B cell (primary cell): ENCODE data around the gene CDC25C. TPM values are rescaled to one million over a fixed set of nuclear protein-coding genes. Genes with fewer than 3 reads are reported as not detected.

Source experiments
- ATAC-seq: fragments of 200-7000 bp; cut with Tn5 transposase; one replicate; pipeline ENCODE4 v1.10.0; 2021; ENCODE audit warnings: low read depth, mild to moderate bottlenecking, moderate number of reproducible peaks, moderate library complexity
- CTCF ChIA-PET: fragments of 350-600 bp; sonication (Branson Sonifier 250); formaldehyde crosslinking; loops from one replicate; lab custom pipeline; 2021; ENCODE audit warnings: antibody characterized with exemption, inconsistent platforms; lab: Charles Lee
- POLR2A ChIA-PET: fragments of 350-600 bp; sonication (Branson Sonifier 250); formaldehyde crosslinking; loops from one replicate; lab custom pipeline; 2021; ENCODE audit warnings: antibody characterized with exemption; lab: Charles Lee
- DNase-seq: peaks from one replicate; pipeline ENCODE4 v3.0.0; 2013
- H2AFZ ChIP-seq: 2 replicates; pipeline ENCODE4 v1.6.1; 2012; ENCODE audit warnings: mild to moderate bottlenecking, low read depth, low read length; ENCODE audit not compliant: insufficient read depth, poor library complexity, severe bottlenecking
- H3K27ac ChIP-seq, 2 donors: 1 replicate in 1 of 2; 2 replicates in 1 of 2; pipeline ENCODE4 v1.5.1; 2012 to 2013; ENCODE audit warnings: low read length in 2 of 2, mild to moderate bottlenecking in 2 of 2, moderate library complexity in 1 of 2
- H3K27me3 ChIP-seq, 4 experiments: fragments of 200-600 bp in 1 of 4; sonication (generic) in 1 of 4; replicated peaks in 1 of 4; 1 replicate in 2 of 4; 2 replicates in 2 of 4; pipeline versions ENCODE4 v1.6.1 to v1.7.0; 2013 to 2016; ENCODE audit warnings: low read length in 3 of 4, mild to moderate bottlenecking in 2 of 4, mixed read lengths in 1 of 4, moderate library complexity in 1 of 4; ENCODE audit not compliant: insufficient read depth in 4 of 4, control insufficient read depth in 3 of 4; ENCODE audit errors: control extremely low read depth in 1 of 4
- H3K36me3 ChIP-seq, 2 experiments: replicated peaks in 1 of 2; 1 replicate in 1 of 2; 2 replicates in 1 of 2; pipeline versions ENCODE4 v1.6.1 to v1.7.1; 2013; ENCODE audit warnings: low read length in 1 of 2; ENCODE audit not compliant: insufficient read depth in 2 of 2, control insufficient read depth in 1 of 2; ENCODE audit errors: control extremely low read depth in 1 of 2, extremely low read depth in 1 of 2
- H3K4me1 ChIP-seq, 2 donors: fragments of 200-600 bp in 1 of 2; sonication (generic) in 1 of 2; 1 replicate in 1 of 2; 2 replicates in 1 of 2; pipeline versions ENCODE4 v1.5.1 to v1.6.1; 2013 to 2017; ENCODE audit warnings: low read length in 2 of 2; ENCODE audit not compliant: control insufficient read depth in 2 of 2, insufficient read depth in 2 of 2
- H3K4me2 ChIP-seq: replicated peaks from 2 replicates; pipeline ENCODE3; 2012; ENCODE audit warnings: mild to moderate bottlenecking, low read depth, low read length; ENCODE audit not compliant: poor library complexity, severe bottlenecking
- H3K4me3 ChIP-seq, 5 experiments: fragments of 200-600 bp in 1 of 5; sonication (generic) in 1 of 5; 1 replicate in 3 of 5; 2 replicates in 2 of 5; pipeline versions ENCODE4 v1.5.1 to v1.7.0; 2011 to 2016; ENCODE audit warnings: low read length in 4 of 5, mild to moderate bottlenecking in 4 of 5, low read depth in 2 of 5, control low read depth in 1 of 5, moderate library complexity in 1 of 5; ENCODE audit not compliant: insufficient read depth in 1 of 5; ENCODE audit errors: control extremely low read depth in 1 of 5, extremely low read depth in 1 of 5
- H3K79me2 ChIP-seq: fragments of 200-600 bp; sonication (generic); one replicate; pipeline ENCODE4 v1.6.0; 2016; ENCODE audit warnings: low read length; ENCODE audit not compliant: control insufficient read depth, insufficient read depth
- H3K9ac ChIP-seq: fragments of 200-600 bp; sonication (generic); 2 replicates; pipeline ENCODE4 v1.6.1; 2017; ENCODE audit warnings: mild to moderate bottlenecking, low read length, moderate library complexity
- H3K9me3 ChIP-seq, 3 donors: one replicate each; pipeline versions ENCODE4 v1.6.1 to v1.7.1; 2013; ENCODE audit warnings: low read length in 2 of 3; ENCODE audit not compliant: control insufficient read depth in 2 of 3, insufficient read depth in 1 of 3; ENCODE audit errors: control extremely low read depth in 1 of 3
- H4K20me1 ChIP-seq: 2 replicates; pipeline ENCODE4 v1.6.0; 2012; ENCODE audit warnings: mild to moderate bottlenecking, low read length; ENCODE audit not compliant: insufficient read depth, control insufficient read depth, poor library complexity, severe bottlenecking
- H3K27ac Mint-ChIP-seq: one replicate; pipeline ENCODE4 v1.8.0; 2021; ENCODE audit warnings: mixed read lengths
- H3K27me3 Mint-ChIP-seq: one replicate; pipeline ENCODE4 v1.8.0; 2021; ENCODE audit warnings: mixed read lengths
- H3K4me1 Mint-ChIP-seq: one replicate; pipeline ENCODE4 v1.8.0; 2021; ENCODE audit warnings: mixed read lengths
- H3K4me3 Mint-ChIP-seq: one replicate; pipeline ENCODE4 v1.8.0; 2021; ENCODE audit warnings: mixed read lengths
- H3K9me3 Mint-ChIP-seq: one replicate; pipeline ENCODE4 v1.8.0; 2022; ENCODE audit warnings: mixed read lengths; ENCODE audit not compliant: insufficient read depth
- CTCF ChIP-seq: fragments of 200-600 bp; IDR thresholded peaks from one replicate; pipeline ENCODE4 v1.8.0; 2022; ENCODE audit warnings: antibody characterized with exemption, mild to moderate bottlenecking
- EZH2 ChIP-seq: IDR thresholded peaks from 2 replicates; pipeline ENCODE4 v1.6.1; 2012; ENCODE audit warnings: borderline replicate concordance, low read depth, mild to moderate bottlenecking, moderate library complexity, low read length; ENCODE audit not compliant: insufficient read depth, poor library complexity, severe bottlenecking
- WGBS: methylation state at CpG from one replicate; pipeline ENCODE4 v1.1.5; 2013; ENCODE audit warnings: missing lambda C conversion rate; ENCODE audit not compliant: insufficient coverage; 5-methylcytosine and 5-hydroxymethylcytosine counted together
- intact Hi-C: fragments of 100-400 bp; cut with micrococcal nuclease; formaldehyde crosslinking; loops from one replicate; pipeline ENCODE4 v1.10.0; 2022
- polyA plus RNA-seq: library from polyadenylated mRNA; depleted of rRNA; stranded (reverse); fragments of >200 nt; gene quantifications from 2 replicates; pipeline ENCODE4 v1.2.3, GENCODE V29; 2012
- total RNA-seq, 2 donors: library from RNA; stranded (reverse); fragments of 120-200 nt in 1 of 2; gene quantifications; 1 replicate in 1 of 2; 2 replicates in 1 of 2; pipeline versions ENCODE4 v1.2.3 to v1.2.4, GENCODE V29; 2013 to 2022

The CDC25C gene
- total and polyA plus RNA-seq, 2 donors (not counting 1 experiment from before 2014, with no cell fraction given) = 0.03 TPM; not detected in 1

GRCh38 chr5:138372653-138373052 lies 41.0 kb upstream of the CDC25C start:
- peaks cover 27% of the 10 kb centered on the region for H3K4me1 Mint-ChIP-seq
- CTCF ChIA-PET = interaction anchor here (5.8 kb wide), 1 partner anchor 19 kb away, joined by 39 read pairs; the partner anchor contains the start of gene KDM3B
- no peak overlapping the region for H3K27ac Mint-ChIP-seq
- POLR2A ChIA-PET = no interaction called here
- ATAC-seq (no peak), DNase-seq (no peak)
- Histone ChIP-seq H3K9me3 (no peaks in the 10 kb centered on the region), H3K27ac (no peak overlapping the region), H3K4me2 (no peak overlapping the region), H3K36me3 (peaks cover 1 to 38% of the 10 kb centered on the region in 2 experiments), H3K4me1 (peaks cover 13 to 17% of the 10 kb centered on the region in 2 donors), H2AFZ (no peak overlapping the region), H3K4me3 (no peak overlapping the region), H4K20me1 (peaks cover 55% of the 10 kb centered on the region), H3K27me3 (no peaks in the 10 kb centered on the region), H3K79me2 (peaks cover 77% of the 10 kb centered on the region), H3K9ac (no peak overlapping the region)
- intact Hi-C loops = no loop called here
- WGBS = 40% methylated on average over 1 of the region's 5 CpGs
- no peaks in the 10 kb centered on the region for H3K9me3 Mint-ChIP-seq
- TF ChIP-seq EZH2 (no peak), CTCF (no peak)
- H3K27me3 Mint-ChIP-seq = no peaks in the 10 kb centered on the region
- no peak overlapping the region for H3K4me3 Mint-ChIP-seq

GRCh38 chr5:138372225-138372624 lies 40.6 kb upstream of the CDC25C start:
- no peak for DNase-seq
- Mint-ChIP-seq H3K27me3 (no peaks in the 10 kb centered on the region), H3K27ac (no peak overlapping the region), H3K4me1 (peaks cover 27% of the 10 kb centered on the region), H3K9me3 (no peaks in the 10 kb centered on the region), H3K4me3 (no peak overlapping the region)
- ATAC-seq = no peak
- TF ChIP-seq EZH2 = no peak
- TF ChIP-seq CTCF = no peak
- peaks cover 60% of the 10 kb centered on the region for H4K20me1 ChIP-seq
- peaks cover 77% of the 10 kb centered on the region for H3K79me2 ChIP-seq
- no peaks in the 10 kb centered on the region for H3K27me3 ChIP-seq
- no peak overlapping the region for H2AFZ ChIP-seq
- H3K4me1 ChIP-seq = peaks cover 13 to 17% of the 10 kb centered on the region in 2 donors
- POLR2A ChIA-PET = no interaction called here
- peaks cover 1 to 34% of the 10 kb centered on the region in 2 experiments for H3K36me3 ChIP-seq
- no peak overlapping the region for H3K4me3 ChIP-seq
- CTCF ChIA-PET = interaction anchor here (5.8 kb wide), 1 partner anchor 19 kb away, joined by 39 read pairs; the partner anchor contains the start of gene KDM3B
- no peak overlapping the region for H3K9ac ChIP-seq
- H3K4me2 ChIP-seq = no peak overlapping the region
- H3K9me3 ChIP-seq = no peaks in the 10 kb centered on the region
- intact Hi-C loops = no loop called here
- no CpG with 5 or more reads among the region's 1 CpG for WGBS
- no peak overlapping the region for H3K27ac ChIP-seq
